HG02943 (cell line): Measurements from ENCODE around the gene HMCN2.

ENCODE experiments used
- ATAC-seq: cut with Tn5 transposase; IDR thresholded peaks from one replicate; pipeline ENCODE4 v1.9.1; 2021; ENCODE audit warnings: mild to moderate bottlenecking, low read depth, moderate library complexity; ENCODE audit not compliant: unreplicated experiment

The HMCN2 gene

DNA sequence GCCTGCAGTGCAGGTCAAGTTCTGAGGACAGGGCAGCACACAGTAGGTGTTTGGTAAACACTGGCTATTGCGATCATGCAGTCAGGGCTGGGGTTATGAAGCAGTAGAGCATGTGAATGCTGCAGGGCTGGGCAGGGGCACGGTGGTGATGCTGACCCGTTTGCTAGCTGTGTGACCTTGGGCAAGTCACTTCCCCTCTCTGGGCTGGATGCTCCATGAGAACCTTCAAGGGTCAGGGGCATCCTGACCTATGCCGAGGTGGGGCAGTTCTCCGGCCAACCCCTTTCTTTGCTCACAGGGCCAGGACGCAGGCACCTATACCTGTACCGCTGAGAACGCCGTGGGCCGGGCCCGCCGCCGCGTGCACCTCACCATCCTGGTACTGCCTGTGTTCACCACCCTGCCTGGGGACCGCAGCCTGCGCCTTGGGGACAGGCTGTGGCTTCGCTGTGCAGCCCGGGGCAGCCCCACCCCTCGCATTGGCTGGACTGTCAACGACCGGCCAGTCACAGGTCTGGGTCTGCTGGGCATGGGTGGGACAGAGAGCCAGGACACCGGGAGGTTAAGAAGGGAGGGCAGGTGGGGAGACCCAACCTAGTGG is 140.2 kb downstream of the HMCN2 start:
- no peak for ATAC-seq

DNA sequence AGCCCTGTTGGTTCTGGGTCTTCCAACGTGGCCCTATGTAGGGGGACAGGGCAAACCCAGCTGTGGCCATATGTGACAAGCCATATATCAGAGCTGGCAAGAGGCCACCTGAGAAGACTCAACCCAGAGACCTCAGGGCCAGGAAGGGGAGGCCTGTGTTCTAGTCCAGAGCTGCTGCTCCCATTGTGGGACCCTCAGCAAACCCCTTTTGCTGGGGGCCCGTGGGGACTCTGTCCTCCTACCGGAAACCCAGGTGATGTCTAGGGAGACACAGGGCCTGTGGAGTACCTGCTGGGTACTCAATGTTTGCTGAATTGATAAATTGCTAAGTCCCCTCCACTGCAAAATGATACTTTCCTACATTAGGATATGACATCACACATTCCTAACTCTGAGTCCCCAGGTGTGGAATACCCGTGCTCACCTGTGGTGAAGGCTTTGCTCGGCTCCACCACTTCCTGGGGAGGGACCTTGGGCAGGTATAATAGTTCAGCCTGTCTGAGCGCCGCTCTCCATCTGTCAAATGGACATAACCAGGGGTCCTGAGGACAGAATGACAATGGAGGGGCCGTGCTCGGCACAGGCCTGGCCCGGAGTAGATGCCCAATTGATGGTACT is 140.8 kb downstream of the HMCN2 start:
- no peak for ATAC-seq

DNA sequence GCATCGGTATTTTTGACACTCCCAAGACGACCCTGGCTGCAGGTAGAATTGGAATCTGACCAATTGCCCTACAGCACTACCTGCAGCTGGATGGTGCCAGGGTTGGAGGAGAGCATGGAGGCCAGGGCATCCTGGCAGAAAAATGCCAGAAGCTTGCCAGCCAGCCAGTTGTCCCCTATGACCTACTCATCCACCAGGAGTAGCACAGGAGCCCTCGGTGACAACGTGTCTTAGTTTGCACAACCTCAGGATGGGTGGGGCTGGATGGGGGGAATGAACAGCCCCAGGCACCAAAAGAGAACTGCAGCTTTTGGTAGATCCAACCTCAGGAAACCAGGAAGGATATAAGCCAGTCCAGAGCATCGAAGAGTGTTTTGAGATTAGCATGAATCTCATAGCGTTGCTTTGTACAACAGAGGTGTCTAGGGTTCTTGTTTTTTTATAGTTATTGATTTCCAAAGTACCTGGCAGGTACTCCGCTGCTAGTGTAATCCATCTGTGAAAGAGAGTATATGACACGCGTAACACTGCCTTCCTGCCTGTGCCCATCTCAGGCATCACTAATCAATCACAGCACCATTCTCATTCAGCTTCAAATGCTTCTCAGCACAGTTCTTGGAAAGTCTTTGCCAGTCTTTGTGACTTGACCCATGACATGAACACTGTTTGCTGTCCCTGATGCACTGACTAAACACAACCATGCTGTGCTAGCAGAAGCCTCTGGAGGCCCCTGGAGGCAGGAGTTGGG is 142.5 kb downstream of the HMCN2 start:
- ATAC-seq: no peak

DNA sequence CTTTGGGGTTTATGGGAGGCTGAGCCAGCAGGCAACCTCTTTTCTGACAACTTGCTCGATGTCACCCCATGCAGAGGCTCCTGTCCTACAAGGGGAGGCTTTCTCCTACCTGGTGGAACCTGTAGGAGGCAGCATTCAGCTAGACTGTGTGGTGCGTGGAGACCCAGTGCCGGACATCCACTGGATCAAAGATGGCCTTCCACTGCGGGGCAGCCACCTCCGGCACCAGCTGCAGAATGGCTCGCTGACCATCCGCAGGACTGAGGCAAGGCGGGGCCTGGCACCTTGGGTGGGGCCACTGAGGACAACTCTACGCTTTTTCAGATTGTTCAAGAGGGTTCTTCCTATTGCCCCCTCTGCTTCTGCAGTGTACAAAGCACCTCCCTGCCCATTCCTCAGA is 143.1 kb downstream of the HMCN2 start:
- ATAC-seq: no peak

DNA sequence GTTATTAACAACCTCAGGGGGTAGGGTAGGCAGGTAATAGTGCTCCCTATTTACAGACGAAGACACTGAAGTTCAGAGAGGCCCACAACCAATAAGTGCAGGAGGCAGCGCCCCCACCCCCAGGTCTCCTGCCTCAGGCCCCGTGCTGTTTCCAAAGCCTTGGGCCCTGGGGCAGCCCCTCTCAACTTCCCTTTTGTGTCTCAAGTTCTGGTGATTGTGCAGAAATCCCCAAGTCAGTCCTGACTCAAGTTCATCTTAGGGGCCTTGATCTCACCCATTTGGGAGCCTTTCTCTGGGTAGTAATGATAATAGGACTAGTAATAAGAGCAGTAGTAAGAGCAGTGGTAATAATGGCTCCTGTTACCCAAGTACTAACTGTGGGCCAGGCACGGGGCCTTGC is 143.7 kb downstream of the HMCN2 start:
- ATAC-seq: no peak

DNA sequence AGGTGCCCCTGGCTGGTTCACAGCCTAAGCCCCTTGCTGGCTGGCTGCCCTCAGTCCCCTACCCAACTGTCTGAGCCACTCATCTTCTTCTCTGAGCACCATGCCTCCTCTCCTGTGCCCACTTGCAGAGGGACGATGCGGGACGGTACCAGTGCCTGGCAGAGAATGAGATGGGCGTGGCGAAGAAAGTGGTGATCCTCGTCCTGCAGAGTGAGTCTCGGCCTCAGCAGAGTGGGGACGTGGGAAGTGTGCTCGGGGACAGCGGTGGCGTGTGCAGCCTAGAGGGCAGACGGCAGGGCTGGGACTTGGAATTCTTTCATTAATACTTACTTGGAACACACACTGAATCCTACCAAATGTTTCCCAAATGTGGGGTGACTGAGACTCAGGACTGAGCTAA is 144.9 kb downstream of the HMCN2 start:
- no peak for ATAC-seq

DNA sequence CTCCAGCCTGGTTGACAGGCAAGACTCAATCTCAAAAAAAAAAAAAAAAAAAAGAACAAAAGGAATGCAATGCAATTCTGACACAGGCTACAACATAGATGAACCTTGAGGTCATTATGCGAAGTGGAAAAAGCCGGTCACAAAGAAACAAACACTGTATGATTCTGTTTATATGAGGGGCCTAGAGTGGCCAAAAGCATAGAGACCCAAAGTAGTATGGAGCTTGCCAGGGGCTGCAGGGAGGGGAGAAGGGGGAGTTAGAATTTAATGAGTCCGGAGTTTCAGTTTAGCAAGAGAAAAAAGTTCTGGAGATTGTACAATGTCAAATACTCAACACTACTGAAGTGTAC is 146.0 kb downstream of the HMCN2 start:
- ATAC-seq: no peak

DNA sequence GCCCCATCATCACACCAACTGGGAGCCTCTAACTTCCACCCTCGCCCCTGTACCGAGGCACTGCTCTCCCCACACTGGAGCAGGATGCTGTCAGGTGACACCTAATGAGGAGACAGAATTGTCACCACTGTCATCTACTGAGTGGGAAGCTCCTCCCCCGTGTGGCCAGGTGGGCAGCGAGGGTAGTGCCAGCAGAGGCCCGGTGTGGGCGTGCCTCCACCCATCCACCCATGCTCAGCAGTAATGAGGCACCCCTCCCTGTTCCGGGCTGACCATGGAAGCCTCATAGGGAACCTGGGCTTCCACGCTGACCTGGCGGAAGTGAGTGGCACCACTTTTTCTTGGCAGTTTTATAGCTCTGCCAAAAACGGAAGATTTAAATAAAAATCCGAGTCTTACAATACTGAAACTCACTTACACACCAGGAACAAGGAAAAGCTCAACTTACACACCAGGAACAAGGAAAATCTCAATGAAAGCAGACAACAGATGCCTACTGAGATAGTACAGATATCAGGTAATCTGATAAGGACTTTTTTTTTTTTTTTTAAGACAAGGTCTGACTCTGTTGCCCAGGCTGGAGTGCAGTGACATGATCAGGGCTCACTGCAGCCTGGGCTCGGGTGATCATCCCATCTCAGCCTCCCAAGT is 148.6 kb downstream of the HMCN2 start:
- no peak for ATAC-seq

DNA sequence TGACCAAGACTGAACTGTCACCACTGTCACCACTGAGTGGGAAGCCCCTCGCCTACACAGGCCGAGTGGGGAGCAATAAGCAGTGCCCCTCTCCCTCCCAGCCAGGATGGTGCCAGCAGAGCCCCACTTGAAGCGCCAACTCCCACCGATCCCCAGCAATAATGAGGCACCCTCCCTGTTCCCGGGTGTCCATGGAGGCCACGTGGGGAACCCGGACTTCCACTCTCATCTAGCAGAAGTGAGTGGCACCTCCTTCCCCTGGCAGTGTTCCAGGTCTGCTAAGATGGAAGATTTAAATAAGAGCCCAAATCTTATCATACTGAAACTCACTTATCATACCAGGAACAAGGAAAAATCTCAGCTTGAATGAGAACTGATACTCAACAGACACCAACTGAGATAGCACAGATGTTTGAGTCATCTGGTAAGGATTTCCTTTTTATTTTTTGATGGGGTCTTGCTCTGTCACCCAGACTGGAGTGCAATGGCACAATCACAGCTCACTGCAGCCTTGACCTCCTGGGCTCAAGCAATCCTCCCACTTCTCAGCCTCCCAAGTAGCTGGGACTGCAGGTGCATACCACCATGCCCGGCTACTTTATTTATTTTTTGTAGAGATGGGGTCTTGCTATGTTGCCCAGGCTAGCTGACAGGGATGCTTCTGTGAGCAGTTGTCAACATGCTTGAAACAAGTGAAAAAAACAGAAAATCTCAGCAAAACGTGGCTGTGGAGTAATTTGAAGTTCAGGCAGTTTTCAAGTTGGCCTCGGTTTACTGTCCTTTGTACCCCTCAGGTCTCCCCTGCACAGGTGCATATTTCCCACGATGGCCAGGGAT is 149.6 kb downstream of the HMCN2 start:
- no peak for ATAC-seq

DNA sequence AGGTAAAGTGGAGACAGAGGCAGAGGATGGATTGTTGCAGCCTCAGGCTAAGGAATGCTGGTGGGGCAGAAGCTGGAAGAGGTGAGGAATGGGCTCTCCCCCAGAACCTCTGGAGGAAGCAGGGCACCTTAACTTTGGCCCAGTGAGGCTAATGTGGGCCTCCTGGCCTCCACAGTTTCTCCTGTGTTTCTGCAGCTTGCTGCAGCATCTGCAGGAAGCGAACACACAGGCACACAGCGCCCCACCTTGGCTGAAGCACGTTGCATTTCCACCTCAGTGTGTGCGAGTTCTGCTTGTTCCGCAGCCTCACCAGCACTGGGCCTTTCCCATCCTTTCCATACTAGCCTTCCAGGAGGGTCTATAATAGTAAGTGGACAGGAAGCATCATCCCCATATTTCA is 152.0 kb downstream of the HMCN2 start:
- ATAC-seq: no peak

DNA sequence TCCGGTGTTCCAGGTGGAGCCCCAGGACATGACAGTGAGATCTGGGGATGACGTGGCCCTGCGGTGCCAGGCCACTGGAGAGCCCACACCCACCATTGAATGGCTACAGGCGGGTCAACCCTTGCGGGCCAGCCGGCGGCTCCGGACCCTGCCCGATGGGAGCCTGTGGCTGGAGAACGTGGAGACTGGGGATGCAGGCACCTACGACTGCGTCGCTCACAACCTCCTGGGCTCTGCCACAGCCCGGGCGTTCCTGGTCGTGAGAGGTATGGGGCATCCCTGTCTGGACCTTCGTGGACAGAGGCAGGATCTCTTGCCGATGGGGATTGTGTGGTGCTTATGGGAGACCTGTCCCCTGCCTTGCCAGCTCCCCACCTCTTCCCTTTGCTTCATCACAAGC is 153.2 kb downstream of the HMCN2 start:
- ATAC-seq: no peak

DNA sequence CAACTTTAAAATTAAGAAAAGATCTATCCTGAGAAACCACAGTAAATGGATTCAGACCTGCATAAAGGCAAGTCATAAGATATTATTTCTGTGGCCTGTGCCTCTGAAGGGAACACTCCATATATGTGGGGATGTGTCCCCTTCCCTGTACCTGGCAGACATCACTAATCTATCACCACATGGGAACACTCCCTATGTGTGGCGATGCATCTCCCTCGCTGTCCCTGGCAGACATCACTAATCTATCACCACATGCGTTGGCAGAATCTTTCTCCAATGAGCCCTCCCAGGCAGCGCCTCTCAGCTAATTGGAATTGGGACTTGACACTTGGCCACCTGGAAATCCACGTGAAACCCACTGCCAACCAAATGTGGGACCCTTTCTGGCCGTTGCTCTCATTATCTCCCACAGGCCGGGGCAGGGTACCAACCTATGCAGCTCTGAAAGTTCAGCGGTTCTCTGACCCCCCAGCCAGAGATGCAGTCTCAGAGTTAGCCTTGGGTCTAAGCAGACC is 154.0 kb downstream of the HMCN2 start:
- ATAC-seq: no peak

DNA sequence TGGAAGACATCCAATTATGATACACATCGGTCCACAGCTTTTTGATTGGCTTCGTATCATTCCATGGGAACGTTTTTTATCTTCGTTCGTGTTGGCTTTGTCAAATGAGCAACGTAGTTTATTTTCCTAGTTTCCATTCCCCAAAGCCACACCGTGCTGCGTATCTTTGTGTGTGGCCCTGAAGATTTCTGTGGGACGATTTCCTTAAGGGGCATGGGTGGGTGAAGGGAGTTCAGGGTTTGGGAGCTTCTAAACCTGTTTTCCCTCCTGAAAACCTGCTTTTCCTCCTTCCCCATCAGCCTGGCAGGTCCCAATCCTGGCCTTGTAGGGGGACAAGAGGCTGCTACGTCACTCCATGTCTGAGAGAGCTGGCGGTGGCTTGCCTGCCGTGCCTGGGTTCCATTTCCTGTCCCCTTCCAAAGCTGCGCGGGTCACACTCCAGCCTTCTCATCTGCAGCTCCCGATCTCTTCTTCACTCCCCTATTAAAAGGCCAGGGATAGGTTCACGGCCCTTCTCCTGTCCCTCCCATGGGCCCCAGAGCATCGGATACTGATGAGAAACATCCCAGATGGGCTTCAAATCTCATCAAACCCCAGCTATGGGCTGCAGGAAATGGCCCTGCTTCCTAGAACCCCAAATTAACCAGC is 155.7 kb downstream of the HMCN2 start:
- ATAC-seq: no peak

DNA sequence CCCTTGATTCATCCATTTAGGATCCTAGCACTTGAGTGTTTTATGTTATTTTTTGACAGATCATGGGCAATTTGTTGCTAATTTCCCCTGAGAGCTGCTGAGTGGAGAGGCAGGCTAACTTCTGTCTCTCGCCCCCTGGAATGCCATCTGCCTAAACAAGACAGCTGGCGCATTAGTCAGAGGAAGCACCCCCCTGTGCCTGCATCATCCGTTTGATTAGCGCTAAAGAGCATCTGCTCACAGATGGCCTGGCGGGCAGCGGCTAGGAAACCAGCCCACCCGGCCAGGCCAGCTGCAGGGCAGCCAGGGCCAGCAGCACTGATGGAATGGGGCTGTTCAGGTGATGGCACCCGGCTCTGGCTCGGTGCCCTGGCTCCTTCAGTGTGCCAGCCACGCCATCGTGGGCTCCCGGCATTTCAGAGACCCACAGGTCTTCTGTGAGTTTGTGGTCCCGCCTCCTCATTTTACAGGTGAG is 156.3 kb downstream of the HMCN2 start:
- no peak for ATAC-seq

DNA sequence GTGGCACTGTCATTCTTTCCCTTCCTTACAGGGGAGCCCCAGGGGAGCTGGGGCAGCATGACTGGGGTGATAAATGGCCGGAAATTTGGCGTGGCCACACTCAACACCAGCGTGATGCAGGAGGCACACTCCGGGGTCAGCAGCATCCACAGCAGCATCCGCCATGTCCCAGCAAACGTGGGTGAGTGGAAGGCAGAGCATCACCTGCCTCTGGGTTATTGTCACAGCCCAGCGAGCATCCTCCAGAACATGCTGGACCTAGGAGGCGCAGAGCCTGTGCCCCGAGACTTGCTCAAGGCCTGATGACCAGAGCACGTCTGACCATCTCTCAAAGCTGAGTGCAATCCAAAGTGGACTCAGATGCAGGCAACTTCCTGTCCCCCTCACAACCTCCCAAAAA is 157.0 kb downstream of the HMCN2 start:
- ATAC-seq: no peak

DNA sequence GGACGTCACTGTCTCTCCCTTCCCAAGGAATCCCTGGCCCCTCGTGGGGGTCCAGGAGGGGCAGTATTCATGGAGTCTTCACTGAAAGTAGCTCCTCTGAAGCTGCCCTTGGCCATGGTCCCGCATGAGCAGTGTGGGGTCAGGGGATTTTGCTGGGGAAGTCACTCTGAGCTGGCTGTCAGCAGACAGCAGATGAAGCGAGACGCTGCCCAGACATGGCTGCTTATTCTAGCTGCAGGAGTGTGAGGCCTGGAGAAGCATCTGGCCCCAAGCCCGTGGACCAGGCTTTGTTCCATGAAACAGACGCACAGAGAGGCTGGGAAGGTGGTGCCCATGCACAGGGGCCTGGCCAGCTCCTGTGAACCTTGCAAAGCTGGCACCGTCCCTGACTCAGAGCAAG is 157.7 kb downstream of the HMCN2 start:
- no peak for ATAC-seq

DNA sequence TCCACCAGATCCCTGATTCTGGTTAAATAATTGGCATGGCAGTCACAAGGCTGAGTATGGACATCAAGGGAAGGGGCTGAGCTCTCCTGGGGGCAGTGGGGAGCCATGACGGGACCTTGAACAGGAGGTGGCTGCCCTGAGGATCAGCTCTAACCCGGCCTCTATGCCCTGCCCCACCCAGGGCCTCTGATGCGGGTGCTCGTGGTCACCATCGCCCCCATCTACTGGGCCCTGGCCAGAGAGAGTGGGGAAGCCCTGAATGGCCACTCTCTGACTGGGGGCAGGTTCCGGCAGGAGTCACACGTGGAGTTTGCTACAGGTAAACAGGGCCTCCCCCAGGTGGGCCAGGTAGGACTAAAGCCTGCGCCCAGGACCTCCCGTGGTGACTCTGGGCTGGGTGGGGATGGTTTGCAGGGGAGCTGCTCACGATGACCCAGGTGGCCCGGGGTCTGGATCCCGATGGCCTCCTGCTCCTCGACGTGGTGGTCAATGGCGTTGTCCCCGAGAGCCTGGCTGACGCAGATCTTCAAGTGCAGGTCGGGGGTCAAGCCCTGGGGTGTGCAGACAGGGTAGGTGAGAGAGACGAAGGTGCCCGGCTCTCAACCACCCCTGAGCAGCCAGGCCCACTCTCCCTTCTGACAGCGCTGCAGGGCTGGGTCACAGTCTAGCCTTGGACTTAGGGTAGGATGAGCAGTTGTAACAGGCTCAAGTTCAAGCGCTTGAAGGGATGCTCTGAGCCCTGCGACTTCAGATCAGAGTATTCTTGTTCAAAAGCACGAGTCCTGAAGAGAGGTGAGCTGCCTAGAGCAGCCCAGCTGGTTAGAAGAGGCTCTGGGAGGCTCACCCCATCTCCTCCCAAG is 159.3 kb downstream of the HMCN2 start:
- no peak for ATAC-seq

DNA sequence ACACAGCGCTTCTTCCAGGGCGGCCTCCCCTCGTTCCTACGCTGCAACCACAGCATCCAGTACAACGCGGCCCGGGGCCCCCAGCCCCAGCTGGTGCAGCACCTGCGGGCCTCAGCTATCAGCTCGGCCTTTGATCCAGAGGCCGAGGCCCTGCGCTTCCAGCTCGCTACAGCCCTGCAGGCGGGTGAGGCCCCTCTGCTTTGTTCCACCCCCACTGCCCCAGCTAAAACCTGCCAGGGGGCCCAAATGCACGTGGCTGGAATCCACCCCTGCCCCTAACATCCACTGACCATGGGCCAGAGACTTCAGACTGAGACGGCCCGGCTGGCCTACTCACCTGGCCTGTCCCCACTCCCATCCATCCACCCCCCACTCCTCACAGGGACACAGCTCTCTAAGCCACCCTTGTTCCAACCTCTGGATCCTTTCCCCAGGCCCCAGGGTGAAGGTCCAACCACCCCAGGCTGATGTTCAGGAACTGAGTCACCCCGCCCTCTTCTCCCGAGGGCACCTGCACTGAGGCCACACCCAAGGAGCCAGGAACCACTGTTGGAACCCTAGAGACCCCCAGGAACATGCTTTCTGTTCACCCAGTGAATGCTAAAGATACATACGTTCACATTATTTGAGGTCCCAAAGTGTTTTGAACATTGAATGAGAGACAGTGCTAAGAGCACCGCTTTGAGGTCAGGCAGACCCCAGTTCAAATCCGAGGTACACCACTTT is 160.3 kb downstream of the HMCN2 start:
- ATAC-seq: no peak

DNA sequence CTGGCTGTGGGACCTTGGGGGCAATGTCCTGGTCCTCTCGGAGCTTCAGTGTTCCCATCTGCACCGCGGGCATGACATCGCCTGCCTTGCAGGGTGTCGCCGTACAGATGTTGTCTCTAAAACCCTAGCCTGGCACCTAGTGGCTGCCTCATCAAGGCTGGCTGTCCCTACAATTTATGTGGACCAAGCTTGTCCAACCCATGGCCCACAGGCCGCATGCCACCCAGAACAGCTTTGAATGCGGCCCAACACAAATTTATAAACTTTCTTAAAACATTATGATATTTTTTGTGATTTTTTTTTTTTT is 160.9 kb downstream of the HMCN2 start:
- no peak for ATAC-seq
